Retina (tissue), 1 donor: ENCODE data around the gene ATP2B1.

ENCODE experiments used
- DNase-seq: peaks from one replicate; pipeline ENCODE4 v3.0.0-alpha.2; 2016

Gene ATP2B1

GRCh38 chr12:89575374-89575773 lies 133.3 kb downstream of the ATP2B1 start:
- DNase-seq, result no peak

GRCh38 chr12:89574736-89575208 lies 133.9 kb downstream of the ATP2B1 start:
- no peak for DNase-seq

GRCh38 chr12:89573051-89573810 lies 135.4 kb downstream of the ATP2B1 start:
- no peak for DNase-seq

- DNase-seq, result no peak
These were observed 137.0 kb downstream of the ATP2B1 start for GRCh38 chr12:89571491-89572195.

GRCh38 chr12:89568484-89568883 lies 140.2 kb downstream of the ATP2B1 start:
- no peak for DNase-seq

GRCh38 chr12:89567691-89568239 lies 140.9 kb downstream of the ATP2B1 start:
- no peak for DNase-seq

- DNase-seq, result no peak
These were observed 142.0 kb downstream of the ATP2B1 start for GRCh38 chr12:89566615-89567014.

GRCh38 chr12:89565002-89565401 lies 143.6 kb downstream of the ATP2B1 start:
- DNase-seq, result no peak

GRCh38 chr12:89559753-89560152 lies 148.9 kb downstream of the ATP2B1 start:
- DNase-seq, result no peak

- no peak for DNase-seq
These were observed 151.7 kb downstream of the ATP2B1 start for GRCh38 chr12:89556976-89557375.

- DNase-seq, result no peak
These were observed 156.3 kb downstream of the ATP2B1 start for GRCh38 chr12:89552376-89552775.

GRCh38 chr12:89551747-89552146 lies 156.9 kb downstream of the ATP2B1 start:
- no peak for DNase-seq

- DNase-seq, result no peak
These were observed 161.5 kb downstream of the ATP2B1 start for GRCh38 chr12:89547101-89547500.

- no peak for DNase-seq
These were observed 162.5 kb downstream of the ATP2B1 start for GRCh38 chr12:89546151-89546550.

- DNase-seq, result peak; percentile 72
These were observed 163.9 kb downstream of the ATP2B1 start for GRCh38 chr12:89544681-89545184.

- DNase-seq, result no peak
These were observed 164.6 kb downstream of the ATP2B1 start for GRCh38 chr12:89544022-89544421.

- peak; percentile 79 for DNase-seq
These were observed 165.6 kb downstream of the ATP2B1 start for GRCh38 chr12:89542912-89543592.

- DNase-seq, result no peak
These were observed 166.4 kb downstream of the ATP2B1 start for GRCh38 chr12:89542236-89542635.

- DNase-seq, result peak; percentile 12
These were observed 168.1 kb downstream of the ATP2B1 start for GRCh38 chr12:89540586-89540985.

GRCh38 chr12:89539426-89540223 lies 169.0 kb downstream of the ATP2B1 start:
- DNase-seq, result no peak

- no peak for DNase-seq
These were observed 169.7 kb downstream of the ATP2B1 start for GRCh38 chr12:89538897-89539296.
